HCT116 (cell line): ENCODE data around the gene FAM234B. TPM values are rescaled to one million over a fixed set of nuclear protein-coding genes. Genes with fewer than 3 reads are reported as not detected.

Experiments
- ATAC-seq: fragments of 200-7000 bp; cut with Tn5 transposase; 2 replicates; pipeline ENCODE4 v1.9.1; 2020; ENCODE audit warnings: mild to moderate bottlenecking, moderate library complexity
- BruUV-seq: library from RNA; stranded (reverse); fragments of 400-500 nt; replicated peaks from 2 replicates; lab custom pipeline; 2021; lab: Mats Ljungman, UMichigan
- CTCF ChIA-PET: fragments of 300-600 bp; sonication (Branson Sonifier 250); formaldehyde crosslinking; loops from one replicate; lab custom pipeline; 2021; ENCODE audit warnings: antibody characterized with exemption; lab: Charles Lee
- POLR2A ChIA-PET: fragments of 300-600, 350-600 bp; sonication (Branson Sonifier 250); formaldehyde crosslinking; loops from one replicate; lab custom pipeline; 2021; ENCODE audit warnings: antibody characterized with exemption; lab: Charles Lee
- RAD21 ChIA-PET, 2 experiments: fragments of 300-600 bp; sonication (Branson Sonifier 250); formaldehyde crosslinking; loops; one replicate each; lab custom pipeline; 2023; ENCODE audit warnings: low total read pairs in 2 of 2; ENCODE audit not compliant: uncharacterized antibody in 2 of 2, unreplicated experiment in 2 of 2, low non-redundant PET in 1 of 2; lab: Charles Lee
- DNase-seq: peaks from one replicate; pipeline ENCODE4 v3.0.0-alpha.2; 2010; ENCODE audit warnings: low read depth, low spot score
- H2AFZ ChIP-seq: fragments of 200-600 bp; shearing (Covaris generic), sonication (generic); 2 replicates; pipeline ENCODE4 v1.6.1; 2017; ENCODE audit warnings: low read depth, mixed run types, mixed read lengths, antibody characterized with exemption, low read length; ENCODE audit not compliant: poor library complexity, severe bottlenecking
- H3K27ac ChIP-seq: 2 replicates; pipeline ENCODE4 v1.5.1; 2012; ENCODE audit warnings: low read depth, low read length
- H3K27me3 ChIP-seq: fragments of 200-600 bp; sonication (generic); 2 replicates; pipeline ENCODE4 v1.6.1; 2016; ENCODE audit warnings: mixed run types, low read length, mixed read lengths; ENCODE audit not compliant: insufficient read depth
- H3K36me3 ChIP-seq, 2 experiments: fragments of 200-500 bp in 1 of 2; fragments of 200-600 bp in 1 of 2; sonication (Bioruptor generic) in 1 of 2; sonication (generic) in 1 of 2; 2 replicates each; pipeline versions ENCODE4 v1.5.1 to v1.6.1; 2014 to 2016; ENCODE audit warnings: low read length in 2 of 2, inconsistent platforms in 1 of 2, mixed read lengths in 1 of 2, mixed run types in 1 of 2; ENCODE audit not compliant: insufficient read depth in 2 of 2, control insufficient read depth in 1 of 2
- H3K4me1 ChIP-seq, 2 experiments: fragments of 200-600 bp in 1 of 2; sonication (generic) in 1 of 2; 2 replicates each; pipeline versions ENCODE4 v1.5.1 to v1.6.1; 2012 to 2017; ENCODE audit warnings: low read length in 2 of 2, inconsistent platforms in 1 of 2, mild to moderate bottlenecking in 1 of 2, mixed read lengths in 1 of 2, mixed run types in 1 of 2, moderate library complexity in 1 of 2; ENCODE audit not compliant: insufficient read depth in 2 of 2, control insufficient read depth in 1 of 2
- H3K4me2 ChIP-seq: fragments of 200-600 bp; sonication (generic); 2 replicates; pipeline ENCODE4 v1.6.1; 2017; ENCODE audit warnings: mixed run types, low read length, mixed read lengths
- H3K4me3 ChIP-seq, 2 experiments: fragments of 200-600 bp in 1 of 2; sonication (generic) in 1 of 2; replicated peaks in 1 of 2; 2 replicates each; pipeline ENCODE4 v1.5.1; 2011 to 2016; ENCODE audit warnings: low read length in 2 of 2, control low read depth in 1 of 2, low read depth in 1 of 2, mild to moderate bottlenecking in 1 of 2, mixed read lengths in 1 of 2, mixed run types in 1 of 2
- H3K79me2 ChIP-seq: fragments of 200-600 bp; sonication (generic); 2 replicates; pipeline ENCODE4 v1.6.1; 2017; ENCODE audit warnings: mild to moderate bottlenecking, mixed run types, low read length, moderate library complexity, mixed read lengths; ENCODE audit not compliant: insufficient read depth
- H3K9ac ChIP-seq: fragments of 200-600 bp; sonication (generic); 2 replicates; pipeline ENCODE4 v1.6.1; 2016; ENCODE audit warnings: low read length, mixed read lengths
- H3K9me2 ChIP-seq: fragments of 200-600 bp; sonication (generic), shearing (Covaris generic); 2 replicates; pipeline ENCODE4 v1.6.1; 2017; ENCODE audit warnings: mixed run types, mild to moderate bottlenecking, moderate library complexity; ENCODE audit not compliant: insufficient read depth
- H3K9me3 ChIP-seq, 2 experiments: fragments of 200-500 bp in 1 of 2; fragments of 200-600 bp in 1 of 2; sonication (Bioruptor generic) in 1 of 2; sonication (generic) in 1 of 2; 2 replicates each; pipeline ENCODE4 v1.6.1; 2014 to 2017; ENCODE audit warnings: low read length in 2 of 2, mixed read lengths in 2 of 2, inconsistent platforms in 1 of 2, low read depth in 1 of 2, mild to moderate bottlenecking in 1 of 2, mixed run types in 1 of 2, moderate library complexity in 1 of 2; ENCODE audit not compliant: control insufficient read depth in 1 of 2, insufficient read depth in 1 of 2
- H4K20me1 ChIP-seq: fragments of 200-600 bp; sonication (generic), shearing (Covaris generic); 2 replicates; pipeline ENCODE4 v1.6.1; 2017; ENCODE audit warnings: mixed run types, mild to moderate bottlenecking, moderate library complexity; ENCODE audit not compliant: insufficient read depth
- ATF3 ChIP-seq: IDR thresholded peaks from 2 replicates; pipeline ENCODE4 v1.6.1; 2012
- CBX3 ChIP-seq: IDR thresholded peaks from 2 replicates; pipeline ENCODE4 v1.6.1; 2012; ENCODE audit warnings: low read depth
- CEBPB ChIP-seq: IDR thresholded peaks from 2 replicates; pipeline ENCODE4 v1.6.1; 2012; ENCODE audit warnings: low read depth
- ELF1 ChIP-seq: IDR thresholded peaks from 2 replicates; pipeline ENCODE4 v1.6.1; 2012; ENCODE audit warnings: low read depth, borderline replicate concordance
- EZH2 ChIP-seq: fragments of 200-600 bp; sonication (generic); IDR thresholded peaks from 2 replicates; pipeline ENCODE4 v1.6.1; 2017; ENCODE audit warnings: antibody characterized with exemption, mixed run types
- EZH2phosphoT487 ChIP-seq: fragments of 200-600 bp; IDR thresholded peaks from 2 replicates; pipeline ENCODE4 v1.6.1; 2018; ENCODE audit warnings: antibody characterized with exemption, borderline replicate concordance
- MAX ChIP-seq: IDR thresholded peaks from 2 replicates; pipeline ENCODE4 v1.6.1; 2012
- REST ChIP-seq: IDR thresholded peaks from 2 replicates; pipeline ENCODE4 v1.6.1; 2012; ENCODE audit warnings: low read depth
- SP1 ChIP-seq: IDR thresholded peaks from 2 replicates; pipeline ENCODE4 v1.6.1; 2012; ENCODE audit warnings: low read depth
- SRF ChIP-seq: IDR thresholded peaks from 2 replicates; pipeline ENCODE4 v1.6.1; 2012; ENCODE audit warnings: low read depth
- TCF7L2 ChIP-seq: IDR thresholded peaks from 2 replicates; pipeline ENCODE4 v1.7.0; 2011; ENCODE audit warnings: borderline replicate concordance, inconsistent platforms; ENCODE audit not compliant: insufficient read depth, insufficient read length; ENCODE audit errors: extremely low read depth
- YY1 ChIP-seq: IDR thresholded peaks from 2 replicates; pipeline ENCODE4 v1.6.1; 2011; ENCODE audit warnings: low read length, low read depth, moderate library complexity, mild to moderate bottlenecking; ENCODE audit not compliant: insufficient replicate concordance; ENCODE audit errors: extremely low read depth
- ZNF274 ChIP-seq: fragments of 200-500 bp; sonication (Bioruptor generic); IDR thresholded peaks from 2 replicates; pipeline ENCODE4 v1.6.1; 2014; ENCODE audit warnings: mild to moderate bottlenecking, low read depth, low read length, inconsistent platforms
- intact Hi-C: fragments of 100-400 bp; cut with micrococcal nuclease; formaldehyde crosslinking; loops from 2 replicates; pipeline ENCODE4 v1.10.0; 2022
- total RNA-seq: library from RNA; stranded (reverse); gene quantifications from one replicate; pipeline ENCODE4 v1.2.1, GENCODE V29; 2021; ENCODE audit not compliant: unreplicated experiment

The FAM234B gene
- total RNA-seq, 1 experiment from 2014 or later, result 15.9 TPM

- Histone ChIP-seq H3K27me3 (no peaks in the 10 kb centered on the region), H3K4me1 (peaks cover 14 to 16% of the 10 kb centered on the region in 2 experiments), H4K20me1 (no peaks in the 10 kb centered on the region), H3K9ac (no peak overlapping the region), H3K27ac (no peak overlapping the region), H3K9me2 (no peaks in the 10 kb centered on the region), H3K79me2 (no peaks in the 10 kb centered on the region), H3K4me2 (no peak overlapping the region), H3K4me3 (no peak overlapping the region), H3K9me3 (no peaks in the 10 kb centered on the region), H2AFZ (no peak overlapping the region), H3K36me3 (no peaks in the 10 kb centered on the region)
- ATAC-seq (no peak), DNase-seq (no peak)
- intact Hi-C loops, result no loop called here
- POLR2A ChIA-PET, result no interaction called here
- TF ChIP-seq SRF, result no peak
- TF ChIP-seq REST, result no peak
- no peak for TF ChIP-seq CEBPB
- TF ChIP-seq SP1, result no peak
- TF ChIP-seq TCF7L2, result no peak
- TF ChIP-seq EZH2phosphoT487, result no peak
- TF ChIP-seq ZNF274, result no peak
- no peak for TF ChIP-seq ATF3
- TF ChIP-seq ELF1, result no peak
- TF ChIP-seq EZH2, result no peak
- no peak for TF ChIP-seq MAX
- no peak for TF ChIP-seq CBX3
- TF ChIP-seq YY1, result no peak
- RAD21 ChIA-PET, result no interaction called here
- CTCF ChIA-PET, result no interaction called here
- no TSS peak for BruUV-seq
Measured at GRCh38 chr12:13008741-13009380, 35.3 kb upstream of the FAM234B start.
